Loucy (cell line): ENCODE data around the gene RFPL2.
"Not testable (repeated sequence)": the region's sequence is repeated elsewhere in the genome, so short reads cannot be mapped to it uniquely, and the experiment has no call there.

Source experiments
- EZH2phosphoT487 ChIP-seq: fragments of 200-600 bp; IDR thresholded peaks from 2 replicates; pipeline ENCODE4 v1.6.1; 2018; ENCODE audit warnings: antibody characterized with exemption, mild to moderate bottlenecking, moderate library complexity, borderline replicate concordance
- TF ChIP-seq, protein P1 (sequence below): fragments of 200-600 bp; sonication (generic); conservative IDR thresholded peaks from 2 replicates; pipeline ENCODE4 v1.5.1; 2014; ENCODE audit warnings: mild to moderate bottlenecking, antibody characterized with exemption, low read length

DNA sequence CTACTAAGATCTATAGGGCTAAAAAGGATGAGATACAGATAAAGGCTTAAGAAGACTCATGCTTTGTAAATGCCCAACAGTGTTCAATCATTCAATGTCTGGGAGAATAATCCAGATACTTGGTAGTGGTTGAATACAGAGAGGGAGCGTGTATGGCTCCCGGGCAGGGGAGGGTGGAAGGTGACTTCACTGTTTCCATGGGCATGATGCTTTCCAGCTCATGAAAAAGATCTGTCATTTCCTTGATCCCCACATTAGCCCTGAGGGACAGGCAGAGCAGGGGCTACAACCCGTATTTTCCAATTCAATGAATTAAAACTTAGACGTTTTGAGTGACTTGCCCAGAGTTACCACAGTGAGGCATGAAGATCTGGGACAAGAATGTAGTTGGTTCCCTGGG is 50.1 kb downstream of the RFPL2 start:
- TF ChIP-seq, protein P1, sequence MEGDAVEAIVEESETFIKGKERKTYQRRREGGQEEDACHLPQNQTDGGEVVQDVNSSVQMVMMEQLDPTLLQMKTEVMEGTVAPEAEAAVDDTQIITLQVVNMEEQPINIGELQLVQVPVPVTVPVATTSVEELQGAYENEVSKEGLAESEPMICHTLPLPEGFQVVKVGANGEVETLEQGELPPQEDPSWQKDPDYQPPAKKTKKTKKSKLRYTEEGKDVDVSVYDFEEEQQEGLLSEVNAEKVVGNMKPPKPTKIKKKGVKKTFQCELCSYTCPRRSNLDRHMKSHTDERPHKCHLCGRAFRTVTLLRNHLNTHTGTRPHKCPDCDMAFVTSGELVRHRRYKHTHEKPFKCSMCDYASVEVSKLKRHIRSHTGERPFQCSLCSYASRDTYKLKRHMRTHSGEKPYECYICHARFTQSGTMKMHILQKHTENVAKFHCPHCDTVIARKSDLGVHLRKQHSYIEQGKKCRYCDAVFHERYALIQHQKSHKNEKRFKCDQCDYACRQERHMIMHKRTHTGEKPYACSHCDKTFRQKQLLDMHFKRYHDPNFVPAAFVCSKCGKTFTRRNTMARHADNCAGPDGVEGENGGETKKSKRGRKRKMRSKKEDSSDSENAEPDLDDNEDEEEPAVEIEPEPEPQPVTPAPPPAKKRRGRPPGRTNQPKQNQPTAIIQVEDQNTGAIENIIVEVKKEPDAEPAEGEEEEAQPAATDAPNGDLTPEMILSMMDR = not testable (repeated sequence)
- not testable (repeated sequence) for TF ChIP-seq EZH2phosphoT487
